GM19397 (cell line): ENCODE data around the gene RPL23.

Experiments used
- ATAC-seq: cut with Tn5 transposase; IDR thresholded peaks from one replicate; pipeline ENCODE4 v1.9.1; 2021; ENCODE audit warnings: mild to moderate bottlenecking, moderate library complexity; ENCODE audit not compliant: unreplicated experiment

RPL23 gene

DNA sequence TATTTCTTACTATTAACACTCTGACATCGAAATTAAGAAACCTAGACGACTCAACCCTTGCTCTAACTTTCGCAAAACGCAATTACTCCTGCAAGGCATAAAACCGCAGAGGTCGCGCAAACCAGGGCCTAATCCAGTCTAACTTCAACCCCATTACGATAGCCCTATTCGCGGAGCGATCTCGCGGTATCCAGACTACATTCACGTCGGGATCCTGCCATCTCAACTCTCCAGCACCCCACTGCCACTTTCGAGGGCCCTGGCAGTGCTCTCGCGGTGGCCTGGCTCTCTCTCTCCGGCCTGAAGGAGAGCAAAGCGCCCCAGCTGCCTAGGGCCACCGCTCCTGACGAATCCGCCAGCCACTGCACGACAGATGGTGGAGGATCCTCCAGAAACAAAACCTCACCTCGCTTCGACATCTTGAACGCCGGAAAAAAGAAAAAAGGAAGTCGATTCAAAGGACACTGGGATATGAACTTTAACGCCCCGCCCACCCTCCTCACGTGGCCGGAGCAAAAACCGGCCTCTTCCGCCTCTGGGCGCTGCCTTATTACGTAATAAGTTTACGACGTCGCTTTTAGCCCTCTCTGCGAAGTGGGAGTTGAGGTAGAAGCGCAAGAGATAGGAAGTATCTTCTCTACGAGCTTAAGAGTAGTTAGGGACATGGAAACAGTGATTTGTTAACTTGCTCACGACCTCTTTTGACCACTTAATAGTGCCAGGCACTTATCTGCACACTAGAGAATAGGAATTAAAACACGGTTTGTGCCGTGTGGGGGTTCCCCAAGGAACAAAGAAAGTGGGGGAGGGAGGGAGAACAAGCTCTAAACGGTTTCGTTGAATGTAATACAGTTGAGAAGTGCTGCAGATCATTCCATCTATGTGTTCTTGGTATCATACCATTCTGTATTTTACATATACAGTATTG is at the start of gene RPL23:
RPL23 (minus strand) TSS at position 430 of the 928 bp plus-strand sequence; CDS start at position 419, 11 bp downstream.
- peak; percentile 82 for ATAC-seq

DNA sequence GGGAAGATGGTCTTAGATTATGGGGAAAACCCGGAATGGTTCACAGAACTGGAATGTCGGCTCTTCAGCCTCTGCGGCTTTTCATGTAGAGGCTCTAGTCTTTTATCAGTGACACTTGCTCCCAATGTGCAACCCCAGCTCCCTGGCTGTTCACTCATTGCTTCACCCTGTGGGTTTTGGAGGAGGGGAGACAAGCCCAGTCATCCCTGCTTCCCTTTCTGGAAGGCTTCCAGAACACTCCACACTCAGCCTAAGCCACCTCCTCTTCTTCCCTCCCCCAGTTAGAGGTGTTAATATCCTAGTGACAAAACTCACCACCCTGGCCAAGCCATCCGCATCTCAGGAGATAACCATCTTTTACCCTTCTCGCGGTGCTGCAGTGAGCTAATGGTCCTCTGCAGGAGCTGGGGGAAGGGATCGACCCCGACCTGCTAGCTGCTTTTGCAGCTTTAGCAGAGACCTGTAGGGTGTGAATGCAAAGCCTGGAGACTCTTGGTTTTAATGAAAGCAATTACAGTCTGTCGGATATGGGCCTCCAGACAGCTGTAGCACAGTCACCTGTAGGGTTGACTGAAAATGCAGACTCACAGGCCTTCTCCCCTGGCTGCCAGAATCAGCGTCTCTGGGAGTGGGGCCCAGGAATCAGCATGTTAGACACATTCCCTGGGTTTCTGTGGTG is 47.6 kb upstream of the RPL23 start:
- ATAC-seq = no peak

DNA sequence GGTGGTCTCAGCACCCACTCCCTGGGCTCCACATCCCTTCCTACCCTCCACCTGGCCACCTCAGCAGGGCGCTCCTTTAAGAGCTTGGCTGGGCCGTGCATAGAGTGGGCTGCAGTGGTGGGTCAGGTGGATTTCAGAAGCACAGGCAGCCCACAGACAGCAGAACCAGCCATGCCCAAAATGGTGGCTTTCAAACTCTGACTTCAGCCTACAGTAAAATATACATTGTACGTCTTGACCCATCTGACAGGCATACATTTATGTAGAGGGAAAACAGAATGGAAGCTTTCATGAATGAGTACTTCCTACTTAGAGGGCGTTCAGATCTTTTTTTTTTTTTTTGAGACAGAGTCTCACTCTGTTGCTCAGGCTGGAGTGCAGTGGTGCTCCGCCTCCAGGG is 45.9 kb upstream of the RPL23 start:
- no peak for ATAC-seq

DNA sequence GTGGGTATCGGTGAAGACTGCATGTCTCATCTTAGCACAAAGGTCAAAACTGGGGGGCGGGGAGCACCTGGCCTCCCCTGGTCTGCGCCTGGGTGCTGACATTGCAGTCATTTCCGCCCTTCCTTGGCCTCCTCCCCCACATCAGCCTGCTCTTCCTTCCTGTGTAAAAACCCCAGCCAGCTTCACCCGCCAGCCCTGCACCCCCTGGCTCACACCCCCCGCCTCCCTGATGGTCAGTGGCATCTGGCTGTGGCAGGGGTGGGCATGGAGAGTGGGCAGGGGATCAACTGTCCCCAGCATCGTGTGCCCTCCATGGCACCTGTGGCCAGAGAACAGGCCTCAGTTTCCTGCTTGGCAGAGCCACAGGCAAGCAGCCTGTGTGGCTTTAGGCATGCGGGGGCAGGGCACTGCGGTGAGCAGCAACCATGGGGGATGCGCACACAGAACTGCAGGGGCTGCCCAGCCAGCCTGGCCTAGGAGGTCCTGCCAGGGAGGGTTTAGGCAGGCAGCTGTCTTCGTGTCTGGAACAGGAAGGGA is 45.4 kb upstream of the RPL23 start:
- ATAC-seq = peak; percentile 69

DNA sequence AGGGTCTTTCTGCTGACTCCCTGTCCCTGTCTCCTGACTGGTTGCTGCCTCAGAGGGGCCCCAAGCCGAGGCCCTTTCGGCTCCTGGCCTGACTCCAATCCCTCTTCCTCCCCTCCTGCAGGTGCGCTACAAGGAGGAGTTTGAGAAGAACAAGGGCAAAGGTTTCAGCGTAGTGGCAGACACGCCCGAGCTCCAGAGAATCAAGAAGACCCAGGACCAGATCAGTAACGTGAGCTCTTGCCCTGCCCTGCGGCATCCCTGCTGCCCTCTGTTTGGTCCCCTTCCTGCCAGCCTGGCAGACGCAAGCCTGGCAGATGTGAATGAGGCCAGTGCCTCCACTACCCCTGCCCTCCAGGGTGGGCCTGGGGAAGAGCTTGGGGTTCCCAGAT is 44.8 kb upstream of the RPL23 start:
- peak; percentile 17 for ATAC-seq

DNA sequence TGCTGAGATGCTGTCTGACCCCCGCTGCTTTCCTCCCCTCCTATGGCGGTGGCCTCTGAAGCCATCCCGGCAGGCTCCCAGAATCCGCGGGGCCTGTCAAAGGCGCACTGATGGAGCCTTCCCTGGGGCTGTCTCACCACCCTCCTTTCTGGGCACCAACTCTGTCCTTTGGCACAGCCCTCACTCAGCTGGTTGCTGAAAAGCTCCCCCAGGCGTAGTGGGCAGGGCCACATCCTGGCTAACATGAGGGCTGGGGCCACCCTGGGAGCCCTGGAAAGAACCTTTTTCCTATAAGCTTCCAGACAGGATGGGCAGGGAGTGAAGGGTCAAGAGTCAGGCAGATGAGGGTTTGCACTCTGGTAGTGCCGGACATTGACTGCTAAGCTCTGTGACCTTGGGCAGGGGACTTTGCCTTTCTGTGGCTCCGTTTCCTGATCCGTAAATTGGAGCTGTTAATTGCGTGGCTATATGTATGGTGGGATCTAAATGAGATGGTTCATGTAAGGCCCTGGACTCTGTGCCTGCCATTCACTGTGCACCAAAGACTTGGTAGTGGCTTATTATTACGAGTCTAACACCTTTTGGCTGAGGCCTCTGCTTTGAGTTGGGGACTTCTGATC is 44.3 kb upstream of the RPL23 start:
- ATAC-seq = no peak

DNA sequence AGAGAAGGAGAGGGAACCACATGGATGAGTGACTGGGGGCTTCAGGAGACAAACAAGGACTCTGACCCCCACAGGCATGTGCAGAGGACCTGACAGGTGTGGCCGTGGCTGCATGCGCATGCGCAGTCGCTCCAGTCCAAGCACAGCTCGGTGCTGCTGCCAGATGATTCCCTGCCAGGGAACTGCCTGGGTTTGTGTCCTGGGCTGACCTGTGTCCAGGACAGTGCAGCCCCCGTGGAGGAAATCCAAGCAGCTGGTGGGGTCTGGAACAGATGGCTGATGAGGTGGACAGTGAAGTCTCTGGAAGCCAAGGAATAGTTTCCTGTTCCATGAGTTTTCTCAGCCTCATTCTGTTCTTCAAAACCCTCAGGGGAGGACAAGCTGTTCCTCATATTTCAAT is 43.7 kb upstream of the RPL23 start:
- no peak for ATAC-seq

DNA sequence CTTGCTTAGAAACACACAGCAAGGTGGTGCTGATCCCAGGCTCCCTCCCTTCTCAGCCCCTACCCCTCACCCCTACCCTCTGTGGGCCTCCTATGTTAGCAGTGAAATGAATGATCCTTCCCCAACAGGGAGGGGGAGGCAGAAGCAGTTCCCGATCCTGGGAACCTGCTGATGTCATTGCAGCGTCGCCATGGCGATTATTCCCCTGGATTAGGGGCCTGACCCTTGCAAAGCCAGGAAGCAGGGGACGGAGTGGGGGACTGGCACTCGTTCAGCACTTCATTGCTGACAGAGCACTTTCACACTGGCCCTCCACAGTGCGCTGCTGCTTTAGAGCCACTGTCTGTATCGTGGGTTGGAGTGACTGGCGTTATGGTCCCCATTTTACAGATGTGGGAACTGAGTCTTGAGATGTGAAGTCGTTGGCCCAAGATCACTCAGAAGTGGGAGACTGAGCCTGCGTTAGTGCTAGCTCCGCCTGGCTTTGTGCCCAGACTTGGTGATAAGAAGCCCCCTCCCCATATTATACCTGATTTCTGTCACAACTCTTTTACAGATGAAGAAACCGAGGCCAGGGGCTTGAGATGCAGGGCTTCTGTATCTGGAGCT is 42.9 kb upstream of the RPL23 start:
- ATAC-seq = no peak

DNA sequence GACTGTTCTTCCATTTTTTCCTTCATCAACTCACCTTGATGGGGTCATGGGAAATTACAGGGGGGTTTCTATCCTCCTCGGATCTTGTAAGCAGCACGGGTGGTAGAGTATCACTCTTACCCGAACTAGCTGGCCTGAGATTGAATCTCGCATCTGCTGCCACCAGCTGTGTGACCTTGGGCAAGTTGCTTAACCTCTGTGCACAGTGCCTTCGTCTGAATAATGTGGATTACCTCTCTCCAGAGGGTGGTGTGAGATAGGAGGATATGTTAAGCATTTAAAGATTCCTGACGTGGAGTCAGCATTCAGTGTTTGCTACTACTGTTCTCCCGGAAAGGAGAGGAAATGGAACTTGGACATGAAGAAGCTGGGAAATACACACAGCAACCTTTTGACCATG is 40.8 kb upstream of the RPL23 start:
- no peak for ATAC-seq

DNA sequence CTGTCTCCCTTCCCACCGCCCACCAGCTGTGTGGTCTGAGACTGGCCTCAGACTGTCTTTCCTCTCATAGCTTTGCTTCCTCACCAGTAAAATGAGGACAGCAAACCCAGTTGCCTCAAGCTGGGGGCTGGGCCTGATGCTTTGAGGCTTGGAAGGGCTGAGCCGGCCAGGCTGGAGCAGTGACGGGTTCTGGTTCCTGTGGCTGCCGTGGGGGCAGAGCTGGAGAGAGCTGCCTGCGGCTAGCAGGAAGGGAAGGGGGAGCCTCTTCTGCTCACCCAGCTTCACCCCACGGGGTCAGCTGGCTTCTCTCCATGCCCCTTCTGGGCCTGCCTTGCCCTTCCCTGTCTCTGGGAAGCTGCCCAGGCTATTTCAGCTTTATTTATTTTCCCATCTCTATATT is 40.1 kb upstream of the RPL23 start:
- ATAC-seq = no peak

DNA sequence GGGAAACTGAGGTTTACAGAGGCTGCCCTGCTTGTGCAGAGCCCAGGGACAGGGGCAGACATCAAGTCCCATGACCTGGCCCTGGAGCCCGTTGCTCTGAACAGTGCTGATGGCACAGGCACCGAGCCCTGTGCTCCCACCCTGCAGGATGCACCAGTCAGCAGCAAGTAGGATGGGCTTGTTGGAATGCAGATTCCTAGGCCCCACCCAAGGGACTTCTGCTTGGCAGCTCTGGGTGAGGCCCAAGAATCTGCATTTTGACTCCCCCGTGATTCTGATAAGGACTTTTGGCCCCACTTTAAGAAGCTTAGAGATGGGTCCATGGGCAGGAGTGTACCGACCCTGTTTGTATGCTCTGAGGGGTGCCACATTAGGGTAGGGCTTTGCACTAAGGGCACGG is 39.6 kb upstream of the RPL23 start:
- no peak for ATAC-seq

DNA sequence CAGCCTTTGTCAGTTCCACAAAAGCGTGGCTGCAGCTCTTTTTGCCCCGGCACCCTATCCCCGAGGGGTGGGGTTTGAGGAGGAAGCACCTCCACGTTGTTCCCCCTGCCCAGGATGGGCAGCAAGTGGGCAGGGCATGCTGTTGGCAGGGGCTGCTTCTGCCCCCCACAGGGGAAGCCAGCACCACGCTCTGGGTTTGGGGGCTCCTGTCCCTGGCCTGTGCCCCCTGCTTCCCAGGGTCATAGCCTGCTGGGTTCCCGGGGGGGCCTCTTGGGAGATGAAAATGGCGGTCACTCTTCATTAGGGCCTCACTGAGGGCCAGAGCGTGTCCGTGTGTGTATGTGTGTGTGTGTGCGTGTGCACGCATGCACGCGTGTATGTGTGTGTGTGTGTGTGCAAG is 39.1 kb upstream of the RPL23 start:
- ATAC-seq = no peak

DNA sequence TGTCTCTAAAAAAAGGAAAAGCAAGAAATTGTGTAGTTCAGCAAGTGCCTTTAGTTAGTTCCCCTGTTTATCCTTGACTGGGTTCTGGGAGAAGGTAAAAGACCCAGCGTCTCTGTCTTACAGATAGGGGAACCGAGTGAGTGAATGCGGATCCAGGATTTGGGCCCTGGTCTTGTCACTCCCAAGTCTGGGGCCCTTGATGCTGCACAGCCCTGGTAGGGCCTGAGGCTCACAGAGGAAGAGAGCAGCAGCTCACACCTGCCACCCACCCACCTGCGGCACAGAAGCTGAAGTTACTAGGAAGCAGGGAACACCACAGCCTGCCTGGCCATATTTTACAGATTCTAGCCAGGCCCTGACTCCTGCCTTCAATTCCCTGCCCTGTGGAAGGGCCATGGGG is 38.6 kb upstream of the RPL23 start:
- no peak for ATAC-seq

DNA sequence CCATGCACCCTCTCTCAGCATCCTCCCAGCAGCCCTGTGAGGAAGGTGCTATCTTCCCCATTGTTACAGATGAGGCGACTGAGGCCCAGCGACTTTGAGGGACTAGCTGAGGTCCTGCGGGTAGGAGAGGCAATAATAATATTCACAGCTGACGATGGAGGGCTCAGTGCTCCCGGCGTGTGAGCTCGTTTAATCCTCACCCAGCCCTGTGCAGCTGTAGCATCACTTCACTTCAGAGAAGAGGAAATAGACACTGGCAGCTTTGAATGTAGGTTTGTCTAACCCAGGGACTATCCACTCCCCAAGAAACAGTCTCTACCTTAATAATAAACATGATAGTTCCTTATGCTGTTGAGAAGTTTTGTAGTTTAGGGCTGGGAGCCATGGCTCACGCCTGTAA is 37.9 kb upstream of the RPL23 start:
- ATAC-seq = no peak

DNA sequence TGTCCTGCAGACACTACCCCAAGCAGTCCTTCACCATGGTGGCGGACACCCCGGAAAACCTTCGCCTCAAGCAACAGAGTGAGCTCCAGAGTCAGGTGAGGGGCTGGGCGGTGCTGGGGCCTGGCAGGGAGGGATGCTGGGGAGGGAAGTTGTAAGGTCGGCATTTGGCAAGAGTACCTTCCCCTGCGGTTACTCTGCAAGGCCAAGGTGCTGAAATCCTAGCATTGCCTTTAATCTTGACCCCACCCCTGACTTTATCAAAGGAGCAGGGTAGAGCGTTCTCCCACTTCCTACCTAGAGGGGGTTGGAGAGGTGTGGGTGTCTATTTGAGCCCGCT is 36.9 kb upstream of the RPL23 start:
- ATAC-seq = no peak

DNA sequence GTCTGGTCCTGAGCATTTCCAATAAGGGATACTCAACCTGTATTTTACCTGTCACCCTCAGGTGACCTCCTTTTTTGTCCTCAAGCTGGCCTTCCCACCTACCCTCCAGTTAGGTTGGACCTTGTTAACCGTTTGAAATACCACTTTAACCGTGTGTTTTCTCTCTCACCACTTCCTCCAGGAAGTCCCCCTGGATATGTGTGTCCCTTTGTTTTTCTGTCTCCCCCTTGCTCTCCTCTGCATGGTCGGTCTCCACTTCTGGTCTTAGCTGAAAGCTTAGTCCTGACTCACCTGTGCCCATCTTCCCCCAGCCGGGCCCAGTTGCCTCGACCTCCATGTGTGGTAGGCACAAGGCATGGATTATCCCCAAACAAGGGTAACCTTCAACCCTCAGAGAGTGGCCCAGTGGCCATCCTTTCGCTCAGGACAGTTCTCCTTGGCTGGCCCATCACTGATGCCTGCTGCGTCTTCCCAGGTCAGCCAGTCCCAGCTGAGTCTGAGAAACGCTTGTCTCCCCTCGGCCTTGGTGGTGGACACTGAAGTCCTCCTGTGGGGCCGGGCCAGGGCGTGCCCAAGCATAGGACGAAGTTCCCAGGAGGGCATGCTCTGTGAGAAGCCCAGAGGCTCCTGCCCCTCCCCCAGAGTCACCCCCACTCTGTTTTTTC is 36.4 kb upstream of the RPL23 start:
- ATAC-seq = no peak

DNA sequence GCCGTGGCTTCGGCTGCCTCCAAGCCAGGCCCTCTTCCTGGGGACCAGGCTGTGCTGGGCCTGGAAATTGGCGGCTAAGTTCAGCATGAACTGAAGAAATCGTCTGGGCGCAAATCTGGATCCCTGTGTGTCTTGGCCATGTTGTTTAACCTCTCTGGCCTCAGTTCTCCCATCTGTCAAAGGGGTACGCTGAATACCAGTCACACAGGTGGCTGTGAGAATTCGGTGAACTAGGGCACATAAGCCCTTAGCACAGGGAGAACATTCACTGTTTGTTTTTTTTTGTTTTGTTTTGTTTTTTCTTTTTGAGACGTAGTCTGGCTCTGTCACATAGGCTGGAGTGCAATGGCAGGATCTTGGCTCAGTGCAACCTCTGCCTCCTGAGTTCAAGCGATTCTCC is 35.3 kb upstream of the RPL23 start:
- ATAC-seq = no peak

DNA sequence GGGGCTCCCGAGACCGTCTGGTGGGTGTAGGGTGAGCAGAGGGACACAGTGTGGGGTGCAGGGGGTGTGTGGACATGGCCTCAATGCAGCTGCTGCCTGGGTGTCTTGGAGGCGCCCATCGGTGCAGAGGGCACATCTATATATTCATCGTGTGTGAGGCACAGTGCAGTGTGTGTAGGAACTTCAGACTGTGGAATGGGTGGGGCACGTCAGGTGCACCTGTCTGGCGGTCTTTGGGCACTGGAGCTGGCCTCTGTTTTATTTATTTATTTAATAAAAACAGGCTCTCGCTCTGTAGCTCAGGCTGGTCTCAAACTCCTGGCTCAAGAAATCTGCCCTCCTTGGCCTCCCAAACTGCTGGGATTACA is 33.1 kb upstream of the RPL23 start:
- no peak for ATAC-seq

DNA sequence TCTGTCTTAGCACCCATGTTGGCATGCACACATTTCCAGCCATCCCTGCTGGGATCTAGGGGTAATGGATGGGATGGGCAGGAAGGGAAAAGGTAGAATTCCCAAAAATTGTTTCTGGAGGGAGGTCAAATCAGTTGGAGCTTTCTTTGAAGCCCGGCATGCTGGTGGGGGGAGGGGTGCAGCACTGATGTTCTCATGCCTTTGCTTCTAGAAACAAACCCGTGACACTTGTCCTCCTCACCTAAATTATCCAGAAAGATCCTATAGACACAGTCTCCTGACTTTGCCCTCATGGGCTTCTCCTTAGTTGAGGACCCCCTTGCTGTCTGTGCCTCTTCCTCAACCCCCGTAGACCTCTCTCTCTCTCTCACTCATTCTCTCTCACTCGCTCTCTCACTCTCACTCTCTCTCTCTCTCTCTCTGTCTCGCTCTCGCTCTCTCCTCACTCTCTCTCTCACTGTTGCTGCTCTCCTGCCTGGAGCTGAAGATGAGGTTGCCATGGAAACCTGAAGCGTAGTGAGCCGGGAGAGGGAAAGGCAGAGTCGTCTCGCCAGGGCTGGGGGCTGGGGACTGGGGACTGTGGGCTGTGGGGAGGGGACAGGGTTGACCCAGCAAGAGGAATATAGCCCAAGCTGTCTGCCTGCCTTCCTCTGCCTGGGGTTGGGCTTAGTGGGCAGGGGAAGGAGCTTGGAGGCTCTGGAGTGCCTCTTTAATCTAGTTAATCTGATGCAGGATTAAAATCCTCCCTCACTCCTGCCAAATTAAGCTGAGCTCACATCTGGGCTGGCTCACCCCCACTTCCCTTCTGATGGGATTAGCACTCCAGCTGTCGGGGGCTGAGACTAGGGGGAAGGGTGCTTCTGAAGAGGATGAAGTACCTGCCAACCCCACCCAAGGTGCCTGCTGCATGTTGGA is 32.5 kb upstream of the RPL23 start:
- ATAC-seq = no peak
